Lung (tissue), 12 donors: ENCODE measurements around the gene SERTAD2. TPM values are rescaled to one million over a fixed set of nuclear protein-coding genes. Genes with fewer than 3 reads are reported as not detected.
A peak's percentile ranks its signal among the peaks of the same experiment; 100 is the strongest.

Experiments
- ATAC-seq: fragments of 200-7000 bp; cut with Tn5 transposase; one replicate; pipeline ENCODE4 v1.9.1; 2020; ENCODE audit warnings: moderate number of reproducible peaks; ENCODE audit not compliant: insufficient read depth, low FRiP score
- DNase-seq, 3 donors: peaks; one replicate each; pipeline ENCODE4 v3.0.0-alpha.2; 2013 to 2017
- H3K27ac ChIP-seq, 2 donors: one replicate each; pipeline ENCODE4 v1.5.1; 2013; ENCODE audit warnings: mild to moderate bottlenecking in 2 of 2, moderate library complexity in 2 of 2, control low read depth in 1 of 2, inconsistent platforms in 1 of 2, low read depth in 1 of 2, low read length in 1 of 2
- H3K27me3 ChIP-seq, 3 donors: one replicate each; pipeline ENCODE4 v1.5.1; 2013; ENCODE audit warnings: low read length in 2 of 3; ENCODE audit not compliant: control insufficient read depth in 3 of 3, insufficient read depth in 3 of 3
- H3K36me3 ChIP-seq, 4 donors: one replicate each; pipeline ENCODE4 v1.5.1; 2013; ENCODE audit warnings: low read length in 4 of 4, mild to moderate bottlenecking in 1 of 4, moderate library complexity in 1 of 4; ENCODE audit not compliant: control insufficient read depth in 4 of 4, insufficient read depth in 4 of 4
- H3K4me1 ChIP-seq, 5 donors: one replicate each; pipeline ENCODE4 v1.5.1; 2013; ENCODE audit warnings: low read length in 5 of 5, mild to moderate bottlenecking in 2 of 5, moderate library complexity in 1 of 5; ENCODE audit not compliant: control insufficient read depth in 5 of 5, insufficient read depth in 5 of 5
- H3K4me3 ChIP-seq: one replicate; pipeline ENCODE4 v1.5.1; 2013; ENCODE audit warnings: mild to moderate bottlenecking, control low read depth, moderate library complexity
- H3K9ac ChIP-seq, 2 donors: one replicate each; pipeline ENCODE4 v1.5.1; 2013; ENCODE audit warnings: low read length in 2 of 2, control low read depth in 1 of 2; ENCODE audit not compliant: insufficient read depth in 1 of 2
- H3K9me3 ChIP-seq, 4 donors: one replicate each; pipeline ENCODE4 v1.5.1; 2013; ENCODE audit warnings: low read length in 3 of 4, mild to moderate bottlenecking in 1 of 4, moderate library complexity in 1 of 4; ENCODE audit not compliant: control insufficient read depth in 4 of 4, insufficient read depth in 3 of 4
- CTCF ChIP-seq: IDR thresholded peaks from 2 replicates; pipeline ENCODE4 v1.5.1; 2012; ENCODE audit warnings: mild to moderate bottlenecking; ENCODE audit errors: control extremely low read depth, extremely low read depth
- WGBS, 2 donors: extraction: QIAGEN DNeasy Blood & Tissue Kit; methylation state at CpG; one replicate each; pipeline ENCODE4 v1.1.7; 2013; 5-methylcytosine and 5-hydroxymethylcytosine counted together
- polyA plus RNA-seq, 2 donors: library from polyadenylated mRNA; stranded (reverse); fragments of 200-250 nt; gene quantifications; one replicate each; pipeline ENCODE4 v1.2.1, GENCODE V29; 2013
- total RNA-seq, 2 donors: library from RNA; depleted of rRNA in 1 of 2; stranded (reverse); fragments of >200 nt in 1 of 2; gene quantifications; one replicate each; pipeline ENCODE4 v1.2.1, GENCODE V29; 2014 to 2021
- donor health status: control.
- donor health status: control.
- donor health status: Bipolar disorder and iron deficiency.
- donor health status: healthy.
- donor health status: DM: yes; HTN: yes; CAD: no.

Gene SERTAD2
- total and polyA plus RNA-seq, 4 donors: 7.9 to 26.7 (median 15.4) TPM

DNA sequence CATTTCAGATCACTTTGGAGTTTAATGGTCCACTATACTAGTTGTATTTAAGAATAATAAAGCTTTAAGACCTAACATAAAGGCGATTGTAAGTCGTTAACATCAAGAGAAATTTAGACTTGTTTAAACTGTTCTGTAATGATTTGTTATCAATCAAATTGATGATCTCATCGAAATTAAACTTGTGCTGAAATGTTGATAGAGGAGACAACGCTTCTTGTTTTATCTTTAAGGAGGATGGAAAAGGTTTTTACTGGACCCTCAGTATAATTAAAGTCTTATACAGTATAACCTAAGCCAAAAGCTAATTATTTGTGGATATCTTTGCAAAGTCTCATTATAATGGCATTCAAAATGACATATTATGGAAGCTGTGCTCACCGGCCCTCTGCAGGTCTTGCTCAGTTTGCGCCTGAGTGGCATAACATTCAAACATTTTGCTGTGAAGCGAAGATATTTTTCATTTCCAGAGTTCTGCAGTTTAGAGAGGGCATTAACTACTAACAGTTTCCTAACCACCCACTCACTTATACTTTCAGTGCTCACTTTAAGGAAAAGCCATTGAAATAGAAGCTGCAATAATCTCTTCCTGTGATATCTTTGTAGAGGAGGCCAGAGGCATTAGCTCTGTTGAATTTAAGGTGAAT, 1.4 kb upstream of the SERTAD2 start:
- peak overlapping the region in 1 of 2 donors; percentile 98 for H3K27ac ChIP-seq
- peak overlapping the region in 1 of 2 donors; percentile 6 for H3K9ac ChIP-seq
- H3K27me3 ChIP-seq: no peaks in the 10 kb centered on the region
- 44 to 51% methylated on average over 7 of the region's 7 CpGs for WGBS, 2 donors
- no peaks in the 10 kb centered on the region for H3K9me3 ChIP-seq
- peaks cover 0 to 36% (median 3%) of the 10 kb centered on the region in 5 donors for H3K4me1 ChIP-seq
- TF ChIP-seq CTCF: no peak
- ATAC-seq (no peak), DNase-seq (peak in 2 of 3 donors; percentile 39 to 55)
- H3K36me3 ChIP-seq: no peaks in the 10 kb centered on the region
- no peak overlapping the region for H3K4me3 ChIP-seq

- ATAC-seq (peak; percentile 68), DNase-seq (peak; percentile 91 to 94 (median 93))
- peaks cover 0 to 43% (median 3%) of the 10 kb centered on the region in 5 donors for H3K4me1 ChIP-seq
- peak overlapping the region; percentile 95 to 98 for H3K27ac ChIP-seq
- no peaks in the 10 kb centered on the region for H3K36me3 ChIP-seq
- H3K4me3 ChIP-seq: peak overlapping the region; percentile 66
- no peaks in the 10 kb centered on the region for H3K27me3 ChIP-seq
- 0 to 1% methylated on average over 53 to 70 of the region's 70 CpGs for WGBS, 2 donors
- H3K9ac ChIP-seq: peak overlapping the region; percentile 84 to 93
- no peak for TF ChIP-seq CTCF
- H3K9me3 ChIP-seq: no peaks in the 10 kb centered on the region
These were observed 524 bp upstream of the SERTAD2 start for GRCh38 chr2:64654063-64654811.

GRCh38 chr2:64652231-64653108, 1.2 kb downstream of the SERTAD2 start:
- TF ChIP-seq CTCF: no peak
- ATAC-seq (no peak), DNase-seq (peak; percentile 77 to 88 (median 85))
- peak overlapping the region; percentile 56 to 91 for H3K9ac ChIP-seq
- H3K4me1 ChIP-seq: peaks cover 0 to 48% (median 5%) of the 10 kb centered on the region in 5 donors
- 5 to 6% methylated on average over 19 of the region's 19 CpGs for WGBS, 2 donors
- peak overlapping the region; percentile 88 to 100 for H3K27ac ChIP-seq
- H3K9me3 ChIP-seq: no peaks in the 10 kb centered on the region
- no peaks in the 10 kb centered on the region for H3K27me3 ChIP-seq
- peak overlapping the region; percentile 85 for H3K4me3 ChIP-seq
- no peaks in the 10 kb centered on the region for H3K36me3 ChIP-seq
